HUDEP-2 (cell line): Measurements from ENCODE around the gene ZNF236.
"Not testable (repeated sequence)": the region's sequence is repeated elsewhere in the genome, so short reads cannot be mapped to it uniquely, and the experiment has no call there.

Experiments used
- DNase-seq, 76 experiments: peaks; one replicate each; lab custom pipeline; 2025; ENCODE audit not compliant: unreplicated experiment in 76 of 76; lab: John Stamatoyannopoulos, UW

ZNF236 gene

GRCh38 chr18:76984193-76985155 lies 162.1 kb downstream of the ZNF236 start:
- DNase-seq: no peak

DNA sequence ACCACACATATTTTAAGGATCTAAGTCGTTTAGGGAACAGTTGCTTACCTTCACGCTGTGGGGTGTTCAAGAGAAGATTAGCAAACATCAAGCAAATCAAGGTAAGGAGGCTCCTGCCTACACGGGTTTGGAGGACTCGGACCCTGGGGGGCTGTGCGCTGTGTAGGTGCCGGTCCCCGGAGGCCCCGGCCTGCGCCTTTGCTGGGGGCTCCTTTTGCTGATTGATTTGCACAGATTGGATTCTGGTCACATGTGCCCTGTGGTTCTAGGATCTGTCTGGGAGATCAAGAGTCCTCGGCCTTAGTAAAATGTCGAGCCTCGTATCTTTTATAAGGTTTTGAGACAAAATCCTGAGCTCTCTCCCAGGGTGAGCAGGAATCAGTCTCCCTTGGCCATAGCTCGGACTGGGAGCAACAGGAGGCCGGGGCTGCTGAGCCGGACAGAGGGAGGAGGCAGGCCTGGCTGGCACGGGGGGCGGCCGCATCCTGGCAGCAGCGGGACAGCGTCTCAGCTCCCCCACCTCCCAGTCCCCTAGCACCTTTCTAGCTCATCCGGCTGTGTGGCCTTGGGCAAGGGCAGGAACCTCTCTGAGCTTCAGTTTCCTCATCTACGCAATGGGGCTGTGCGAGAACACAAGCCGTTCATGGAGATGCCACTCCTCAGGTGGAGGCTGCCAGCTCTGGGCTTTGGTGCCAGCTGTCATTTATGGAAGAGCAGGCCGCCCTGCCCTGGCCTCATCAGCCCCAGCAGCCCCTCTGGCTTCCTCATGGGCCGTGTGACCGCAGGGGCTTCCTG lies 163.0 kb downstream of the ZNF236 start:
- DNase-seq: no peak

DNA sequence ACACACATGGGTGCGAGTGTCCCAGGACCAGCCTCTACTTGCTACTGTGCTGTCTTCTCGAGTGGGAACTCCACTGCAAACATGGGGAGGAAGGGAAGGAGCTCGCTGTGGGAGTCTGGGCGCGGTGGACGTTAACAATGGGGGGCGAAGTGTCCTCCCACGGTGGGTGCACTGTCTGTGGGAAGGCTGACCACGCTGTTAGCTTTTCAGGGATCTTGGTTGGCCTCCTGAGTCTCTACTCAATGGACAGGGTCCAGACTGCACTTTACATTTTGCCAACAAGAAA lies 163.5 kb downstream of the ZNF236 start:
- DNase-seq: no peak

DNA sequence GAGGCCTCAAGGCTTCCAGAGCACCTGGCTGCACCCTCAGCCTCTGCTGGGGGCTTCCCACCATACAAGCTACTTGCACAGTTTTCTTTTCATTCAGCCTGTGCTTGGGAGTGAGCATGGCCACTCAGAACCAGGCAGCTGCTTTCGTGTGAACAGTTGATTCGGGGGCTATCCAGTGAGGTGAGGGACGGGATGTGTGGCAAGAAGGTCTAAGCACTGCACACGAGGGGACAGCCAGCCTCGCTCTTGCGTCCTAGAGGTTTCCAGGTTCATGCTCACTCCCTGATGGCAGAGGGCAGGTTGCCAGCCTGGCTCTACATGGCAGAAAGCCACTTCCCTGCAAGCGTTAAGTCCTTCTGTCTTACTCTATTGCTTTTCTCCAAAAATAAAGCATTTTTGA lies 164.0 kb downstream of the ZNF236 start:
- no peak for DNase-seq

DNA sequence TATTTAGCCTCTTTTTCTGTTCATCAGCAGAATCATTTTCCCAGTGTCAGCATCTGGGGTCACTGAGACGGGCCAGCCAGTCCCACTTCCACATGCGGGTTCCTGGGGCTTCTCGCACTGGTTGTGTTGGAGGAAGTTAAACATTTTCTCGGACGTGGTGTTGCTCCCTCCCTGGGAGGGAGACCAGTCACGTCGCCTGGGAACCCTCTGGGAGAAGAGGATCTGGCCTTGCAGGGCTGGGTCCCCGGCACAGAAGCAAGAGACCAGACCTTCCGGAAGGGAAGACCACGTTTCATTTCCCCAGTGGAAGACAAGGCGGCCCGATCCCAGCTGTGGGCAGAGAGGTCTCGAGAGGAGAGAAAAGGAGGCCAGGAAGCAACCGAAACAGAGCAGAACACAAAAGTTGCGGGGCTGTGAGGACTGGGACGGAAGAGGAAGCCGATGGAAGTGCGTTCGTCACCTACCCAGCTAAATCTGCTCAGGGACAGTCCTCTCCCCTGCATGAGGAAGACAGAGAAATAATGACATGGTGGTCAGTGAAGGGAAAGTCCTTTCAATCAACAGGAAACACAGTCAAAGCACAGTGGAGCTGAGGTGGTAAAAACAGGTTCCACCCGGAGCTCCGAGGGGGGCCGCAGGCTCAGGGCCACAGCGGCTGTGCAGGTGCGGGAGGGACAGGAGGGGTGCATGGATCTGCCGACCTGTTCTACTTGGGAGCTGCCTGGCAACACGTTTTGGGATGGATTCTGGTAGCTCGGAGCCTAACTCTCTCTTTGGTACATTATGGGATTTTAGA lies 165.9 kb downstream of the ZNF236 start:
- no peak for DNase-seq

GRCh38 chr18:76988827-76989646 lies 166.7 kb downstream of the ZNF236 start:
- DNase-seq: no peak

- DNase-seq: no peak
These were observed 167.4 kb downstream of the ZNF236 start for GRCh38 chr18:76989647-76990190.

DNA sequence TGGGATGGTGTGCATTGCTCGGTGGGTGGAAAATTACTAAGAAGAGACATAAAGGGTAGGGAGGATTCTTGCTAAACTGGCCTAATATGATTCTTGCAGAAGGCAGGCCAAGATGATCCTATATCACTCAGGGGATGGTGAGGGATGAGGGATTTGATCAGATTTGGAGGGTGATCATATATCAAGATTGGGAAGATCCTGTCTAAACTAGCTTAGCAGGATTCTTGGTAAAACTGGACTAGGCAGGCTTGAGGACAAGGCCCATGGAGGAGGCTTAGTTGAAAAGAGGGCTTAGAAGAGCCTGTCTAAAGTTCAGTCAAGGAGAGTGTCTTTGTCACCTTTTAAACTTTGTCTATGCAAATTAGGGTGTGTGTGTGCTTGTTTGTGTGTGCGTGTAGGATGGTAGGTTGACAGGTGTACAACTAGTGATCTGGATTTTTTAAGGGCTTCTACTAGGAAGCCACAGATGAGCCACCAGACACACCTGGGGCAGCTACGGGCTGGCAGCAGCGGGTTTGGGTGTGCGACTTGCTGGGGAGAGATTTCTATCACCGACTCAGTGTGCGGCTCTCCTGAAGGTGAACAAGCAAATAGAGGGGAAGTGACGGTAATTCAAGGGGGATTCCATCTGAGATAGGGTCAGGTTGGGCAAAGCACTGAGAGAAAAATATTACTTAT lies 168.1 kb downstream of the ZNF236 start:
- DNase-seq: not testable (repeated sequence)

DNA sequence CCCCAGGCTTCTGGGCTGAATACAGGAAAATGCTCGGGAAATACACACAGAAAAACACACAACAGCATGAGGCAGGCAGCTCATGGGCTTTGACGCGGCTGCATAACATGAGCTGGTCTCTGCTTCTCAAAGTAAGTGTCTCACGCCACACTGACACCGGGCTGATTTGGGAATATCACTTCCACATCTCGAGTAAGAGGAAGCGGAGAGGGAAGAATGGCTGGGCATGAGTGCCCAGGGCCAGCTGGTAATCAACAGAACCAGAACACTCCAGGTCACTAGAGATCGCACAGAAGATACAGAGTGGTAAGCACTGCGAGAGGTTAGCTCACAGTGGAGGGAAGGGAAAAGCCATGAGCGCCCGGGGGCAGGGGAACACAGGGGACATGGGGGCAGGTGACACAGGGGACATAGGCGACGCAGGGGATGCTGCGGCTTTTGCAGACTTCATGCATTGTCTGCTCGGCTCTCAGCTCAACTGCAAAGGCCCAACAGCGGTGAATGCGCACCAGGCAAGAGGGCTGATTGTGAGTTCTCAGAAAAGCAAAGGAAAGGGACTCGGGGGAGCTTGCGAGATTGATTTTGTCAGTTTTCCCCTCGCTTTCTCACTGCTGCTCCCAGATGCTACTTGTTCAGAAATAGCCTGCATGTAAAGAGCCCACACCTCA lies 168.8 kb downstream of the ZNF236 start:
- DNase-seq: no peak

GRCh38 chr18:76992226-76993084 lies 170.1 kb downstream of the ZNF236 start:
- DNase-seq: no peak

DNA sequence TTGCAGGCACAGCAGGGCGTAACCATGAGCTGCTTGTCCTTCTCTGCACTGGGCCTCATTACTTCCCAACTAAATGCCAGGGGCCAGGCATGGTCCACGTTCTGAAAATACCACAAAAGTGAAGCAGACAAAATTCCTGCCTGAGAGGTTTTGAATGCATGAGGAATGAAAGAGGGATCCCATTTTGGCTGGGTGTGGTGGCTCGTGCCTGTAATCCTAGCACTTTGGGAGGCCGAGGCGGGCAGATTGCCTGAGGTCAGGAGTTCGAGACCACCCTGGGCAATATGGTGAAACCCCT lies 170.7 kb downstream of the ZNF236 start:
- DNase-seq: no peak

DNA sequence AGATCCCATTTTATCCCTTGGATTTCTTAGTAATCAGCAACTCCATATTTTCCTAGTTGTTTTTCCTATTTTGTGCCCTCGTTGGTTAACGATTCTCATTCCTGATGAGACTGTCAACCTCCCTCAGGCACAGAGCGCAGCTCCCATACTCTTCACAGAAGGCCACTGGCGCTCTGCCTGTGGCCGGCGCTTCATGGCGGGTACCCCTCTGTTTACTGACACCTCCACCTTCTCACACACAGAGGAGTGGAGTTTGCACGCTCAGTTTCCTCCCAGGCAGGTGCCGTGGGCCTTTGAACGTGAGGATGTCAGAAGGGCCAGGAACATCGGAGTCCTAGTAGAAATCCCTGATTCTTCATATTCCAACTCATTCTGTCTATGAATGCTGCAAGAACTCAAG lies 171.2 kb downstream of the ZNF236 start:
- no peak for DNase-seq

DNA sequence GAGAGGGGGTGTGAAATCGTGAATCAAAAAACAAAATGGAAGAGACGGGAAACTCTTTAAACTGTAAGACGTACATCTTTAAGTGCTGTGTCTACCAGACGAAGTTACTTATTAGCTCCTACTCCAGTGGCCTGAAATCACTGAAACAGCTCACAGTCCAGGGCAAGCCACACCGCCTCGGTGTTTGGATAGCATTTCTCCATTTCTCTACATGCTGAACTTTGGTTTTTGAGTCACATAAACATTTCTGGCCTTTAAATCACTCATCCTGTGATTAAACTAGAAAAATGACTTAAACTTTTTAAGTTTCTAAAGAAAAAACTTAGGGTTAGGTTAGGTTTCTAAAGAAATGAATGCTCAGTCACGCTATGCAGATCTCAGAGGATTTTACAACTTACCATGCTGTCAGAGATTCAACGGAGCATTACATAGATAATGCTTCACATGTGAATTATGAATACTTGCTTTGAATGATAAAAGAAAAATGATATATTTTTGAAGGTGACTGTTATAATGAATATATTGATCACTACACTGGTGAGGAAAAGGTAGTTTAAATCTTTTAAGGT lies 171.8 kb downstream of the ZNF236 start:
- no peak for DNase-seq

DNA sequence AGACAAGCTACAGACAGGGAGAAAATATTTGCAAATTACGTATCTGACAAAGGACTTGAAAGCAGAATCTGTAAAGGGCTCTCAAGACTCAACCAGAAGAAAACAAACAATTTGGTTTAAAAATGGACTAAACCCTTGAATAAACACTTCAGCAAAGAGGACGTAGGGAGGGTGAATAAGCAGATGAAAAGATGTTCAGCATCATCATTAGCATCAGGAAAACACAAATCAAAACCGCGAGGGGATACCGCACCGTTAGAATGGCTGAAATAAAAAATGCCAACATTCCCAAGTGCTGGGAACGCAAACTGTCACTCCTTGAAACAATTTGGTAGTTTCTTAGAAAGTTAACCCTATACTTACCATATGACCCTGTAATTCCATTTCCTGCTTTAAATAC lies 173.5 kb downstream of the ZNF236 start:
- DNase-seq: no peak

- no peak for DNase-seq
These were observed 174.1 kb downstream of the ZNF236 start for GRCh38 chr18:76996429-76996828.

DNA sequence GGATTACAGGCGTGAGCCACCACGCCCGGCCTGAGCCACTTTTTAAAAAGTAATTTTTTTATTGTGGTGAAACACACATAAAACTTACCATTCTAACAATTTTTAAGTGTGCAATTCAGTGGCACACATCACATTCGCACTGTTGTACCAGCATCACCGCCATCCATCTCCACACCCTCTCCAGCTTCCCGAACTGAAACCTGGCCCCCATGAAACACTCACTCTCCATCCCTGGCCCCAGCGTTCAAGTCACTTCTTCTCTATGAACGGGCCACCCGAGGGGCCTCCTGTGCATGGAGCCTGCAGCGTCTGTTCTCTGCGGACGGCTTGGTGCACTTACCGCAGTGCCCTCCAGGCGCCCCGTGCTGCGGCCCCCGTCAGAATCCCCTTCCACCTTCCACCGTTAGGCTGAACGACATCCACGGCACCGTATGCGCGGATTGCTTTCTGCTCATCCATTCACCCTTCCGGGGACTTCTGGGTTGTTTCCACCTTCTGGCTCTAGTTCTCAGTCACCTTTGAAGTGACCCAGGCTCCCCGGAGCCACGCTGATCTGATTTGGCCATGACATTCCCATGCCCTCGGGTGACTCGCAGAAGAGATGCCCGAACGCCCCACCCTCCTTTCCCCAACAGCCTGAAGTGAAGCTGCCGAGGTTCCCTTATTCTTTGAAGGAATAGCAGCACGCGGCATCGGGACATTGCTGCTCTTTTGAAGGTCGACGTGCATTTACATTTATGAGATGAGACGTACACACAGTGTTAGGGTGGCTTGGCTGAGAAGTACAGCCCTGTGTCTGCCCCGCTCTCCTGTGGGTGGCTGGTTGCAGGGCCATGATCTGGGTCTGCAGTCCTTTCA lies 175.8 kb downstream of the ZNF236 start:
- no peak for DNase-seq

DNA sequence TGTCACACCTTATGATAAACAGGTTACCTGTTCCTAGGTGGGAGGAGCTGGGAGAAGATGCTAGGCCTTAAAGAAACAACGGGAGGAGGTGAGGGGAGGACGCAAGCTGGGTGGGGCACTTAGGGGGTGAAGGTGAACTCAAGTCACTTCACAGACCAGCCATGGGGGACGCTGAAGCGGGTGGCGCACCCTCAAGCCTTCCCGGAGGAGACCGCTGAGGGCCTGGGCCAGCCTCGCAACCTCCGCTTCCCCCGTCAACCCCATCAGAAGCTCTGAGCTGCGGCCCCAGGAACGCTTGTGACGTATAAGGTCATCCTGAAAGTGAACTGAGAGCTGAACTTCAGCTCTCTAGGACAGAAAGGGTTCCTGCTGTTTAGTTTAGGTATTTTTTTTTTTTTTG lies 176.7 kb downstream of the ZNF236 start:
- no peak for DNase-seq
